ENCODE data around the gene EIF2AK3.
"Not testable (repeated sequence)": the region's sequence is repeated elsewhere in the genome, so short reads cannot be mapped to it uniquely, and the experiment has no call there.

EIF2AK3 gene

DNA sequence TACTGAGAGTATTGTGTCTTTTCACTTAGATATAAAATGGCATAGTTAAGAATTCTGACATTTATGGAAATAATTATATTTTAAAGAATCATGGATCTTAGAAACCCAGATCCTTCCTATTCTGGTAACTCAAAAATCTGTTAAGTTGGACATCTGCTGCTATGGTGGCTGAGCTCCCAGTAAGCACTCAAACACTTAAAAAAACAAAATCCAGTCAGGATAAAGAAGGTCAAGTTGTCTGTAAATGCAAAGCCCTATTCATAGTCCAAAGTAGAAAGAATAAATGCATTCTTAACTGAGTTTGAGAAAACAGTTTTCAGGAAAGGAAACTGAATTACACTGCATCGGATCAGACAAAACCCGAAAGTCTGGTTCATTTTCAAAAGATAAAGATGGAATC is 35.6 kb downstream of the EIF2AK3 start:
- no peak for DNase-seq

DNA sequence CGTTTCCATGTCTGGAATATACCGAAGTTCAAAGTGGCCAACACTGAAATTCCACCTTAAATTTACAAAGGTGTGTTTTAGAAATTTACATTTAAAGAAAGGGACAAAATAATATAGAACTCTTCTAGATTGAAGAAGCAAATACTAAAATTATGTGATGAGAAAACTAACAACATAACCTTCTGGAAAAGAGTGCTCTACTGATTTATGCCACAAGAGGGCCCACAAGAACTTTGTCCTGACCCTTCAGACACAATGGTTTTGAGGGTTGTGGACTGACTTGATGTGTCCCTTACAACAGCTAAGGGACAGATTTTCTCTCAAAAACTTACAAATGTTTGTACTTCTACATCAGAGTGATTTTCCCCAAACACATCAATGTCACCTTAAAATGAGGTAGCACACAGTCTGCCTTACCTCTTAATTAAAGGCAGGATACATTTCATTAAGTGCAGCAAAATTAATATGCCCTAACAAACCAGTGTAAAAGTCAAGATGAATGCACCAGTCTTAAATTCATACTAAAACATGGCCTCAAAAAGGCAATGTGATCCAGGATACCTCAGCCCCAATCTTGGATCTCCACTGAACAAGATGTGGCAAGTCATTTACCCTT is 36.2 kb downstream of the EIF2AK3 start:
- DNase-seq: peak; percentile 27 to 43

DNA sequence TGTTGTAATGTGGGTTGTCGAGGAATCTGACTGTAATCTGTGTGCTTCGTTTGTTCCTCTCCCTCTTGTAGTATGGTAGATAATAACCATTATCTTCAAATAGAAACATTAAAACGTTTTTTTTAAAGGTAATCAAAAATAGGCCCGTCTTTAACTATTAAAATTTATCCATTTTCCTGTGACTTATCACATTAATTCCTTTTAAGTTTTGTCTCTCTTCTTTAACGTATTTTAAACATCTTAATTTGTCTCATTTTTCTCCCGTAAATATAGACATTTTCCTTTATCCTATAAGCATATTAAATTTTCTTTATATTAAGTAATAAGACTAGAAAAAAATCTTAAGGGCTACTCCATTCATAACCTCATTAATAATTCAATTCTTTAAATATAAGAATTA is 41.3 kb downstream of the EIF2AK3 start:
- DNase-seq: no peak

DNA sequence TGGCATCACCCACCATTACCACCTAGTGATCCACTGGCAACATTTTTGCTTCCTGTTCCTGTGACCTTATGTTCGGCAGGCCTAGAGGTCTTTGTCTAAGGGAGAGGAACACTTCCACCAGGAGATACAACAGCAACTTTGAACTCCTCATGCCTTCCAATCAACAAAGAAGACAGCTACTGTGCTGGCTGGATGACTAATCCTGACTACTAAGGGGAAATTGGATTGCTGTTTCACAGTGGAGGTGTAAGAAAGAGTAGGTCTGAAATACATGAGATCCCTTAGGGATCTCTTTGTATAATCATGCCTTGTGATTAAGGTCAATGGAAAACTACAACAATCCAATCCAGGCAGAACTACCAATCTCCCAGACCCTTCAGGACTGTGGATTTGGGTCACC is 45.2 kb downstream of the EIF2AK3 start:
- no peak for DNase-seq

DNA sequence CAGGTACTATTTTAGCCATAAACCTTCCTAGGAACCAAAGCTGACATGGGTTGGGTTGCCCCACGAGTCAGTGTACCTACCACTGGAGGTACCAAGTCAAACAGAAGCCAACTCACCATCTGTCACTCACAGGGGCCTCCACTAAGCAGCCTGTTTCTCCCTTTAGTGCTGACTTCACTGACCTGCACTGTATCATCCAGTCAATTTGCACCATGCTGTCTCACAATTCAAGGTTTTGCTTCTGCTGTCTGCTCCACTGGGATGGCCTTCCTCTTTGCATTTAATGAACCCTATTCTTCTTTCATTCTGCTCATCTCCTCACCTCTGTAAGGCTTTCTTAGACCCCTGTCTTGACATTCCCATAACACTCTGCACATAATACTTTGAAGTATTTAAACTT is 47.2 kb downstream of the EIF2AK3 start:
- no peak for DNase-seq

DNA sequence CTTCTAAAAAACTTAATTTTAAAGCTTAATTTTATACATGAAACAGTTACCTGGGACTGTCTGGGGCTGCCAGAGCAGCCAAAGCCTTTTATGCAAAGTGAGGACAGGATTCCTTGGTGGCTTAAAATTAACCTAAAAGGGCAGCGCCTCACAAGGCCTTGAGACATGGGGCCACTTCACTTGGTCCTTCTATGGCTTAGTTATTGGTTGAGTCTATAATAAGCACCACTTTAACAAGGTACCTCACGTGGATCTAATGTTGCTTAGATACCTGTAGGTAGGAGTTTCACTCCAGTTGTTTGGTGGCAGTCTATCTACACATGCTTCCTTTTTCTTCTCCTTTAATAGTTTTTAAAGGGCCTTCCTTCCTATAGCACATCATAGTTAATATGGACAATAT is 51.6 kb downstream of the EIF2AK3 start:
- DNase-seq: no peak

DNA sequence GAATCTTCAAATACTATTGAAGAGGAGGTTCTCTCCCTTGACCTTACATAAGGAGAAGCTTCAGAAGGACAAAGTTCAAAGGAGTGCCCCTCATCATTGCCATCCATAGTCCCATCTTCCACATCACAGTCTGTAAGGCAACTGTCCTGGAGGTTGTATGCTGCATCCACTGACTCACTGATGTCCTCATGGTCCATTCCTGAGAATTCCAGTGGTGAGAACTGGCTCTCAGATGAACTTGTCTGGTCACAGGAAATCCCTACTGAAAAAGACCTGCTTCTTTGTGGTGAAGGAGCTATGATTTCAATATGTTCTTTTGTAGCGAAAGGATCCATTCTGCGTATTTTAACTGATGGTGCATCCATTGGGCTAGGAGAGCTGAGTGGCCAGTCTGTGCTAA is 52.2 kb downstream of the EIF2AK3 start:
- no peak for DNase-seq

DNA sequence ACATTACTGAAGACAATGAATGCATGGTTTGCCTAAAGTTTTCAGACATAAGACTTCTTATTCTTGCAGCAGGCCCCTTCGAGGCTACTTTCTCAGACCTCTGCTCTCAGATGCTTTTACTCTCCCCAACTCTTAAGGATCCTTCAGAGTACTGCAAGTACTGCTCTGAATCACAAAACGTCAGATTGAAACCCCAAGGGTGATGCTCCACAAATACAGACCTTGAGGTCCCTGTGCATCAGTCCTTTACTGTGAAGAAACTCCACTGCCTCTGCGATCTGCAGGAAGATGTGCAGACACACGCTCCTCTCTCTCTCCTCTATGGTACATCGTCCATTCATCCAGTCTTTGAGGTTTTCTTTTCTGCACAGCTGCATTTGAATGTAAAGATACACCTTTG is 52.8 kb downstream of the EIF2AK3 start:
- DNase-seq: no peak

DNA sequence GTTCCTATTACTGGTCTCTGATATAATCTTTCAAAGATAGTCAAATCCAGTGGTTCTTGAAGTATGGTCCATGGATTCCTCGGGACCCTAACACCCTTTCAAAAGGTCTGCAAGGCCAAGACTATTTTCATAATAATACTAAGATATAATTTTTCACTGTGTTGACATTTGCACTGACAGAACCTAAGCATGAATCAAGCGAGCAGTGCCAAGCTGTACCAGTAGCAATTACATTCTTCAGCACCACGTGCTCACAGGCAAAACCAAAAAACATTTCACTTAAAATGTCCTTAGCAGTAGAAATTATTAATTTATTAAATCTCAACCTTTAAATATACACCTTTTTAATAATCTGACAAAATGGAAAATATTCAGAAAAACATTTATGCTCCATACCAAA is 59.1 kb downstream of the EIF2AK3 start:
- no peak for DNase-seq

DNA sequence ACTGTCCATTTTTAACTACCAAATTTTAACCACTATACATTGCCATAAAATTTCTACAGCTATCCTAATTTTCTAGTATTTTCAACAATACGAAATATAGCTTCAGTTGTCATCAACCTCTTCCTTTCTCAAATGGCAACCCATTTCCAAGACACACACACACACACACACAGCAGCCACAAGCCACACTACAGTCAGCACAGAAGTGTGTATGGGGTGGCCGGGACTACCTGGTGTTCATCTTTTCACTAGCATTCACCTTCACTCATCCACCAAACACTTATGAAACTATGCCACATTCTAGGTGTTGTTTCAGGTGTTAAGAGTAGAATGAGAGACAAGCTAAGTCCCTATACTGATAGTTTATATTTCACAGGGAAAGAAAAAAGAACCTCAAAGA is 62.9 kb downstream of the EIF2AK3 start:
- DNase-seq: no peak

DNA sequence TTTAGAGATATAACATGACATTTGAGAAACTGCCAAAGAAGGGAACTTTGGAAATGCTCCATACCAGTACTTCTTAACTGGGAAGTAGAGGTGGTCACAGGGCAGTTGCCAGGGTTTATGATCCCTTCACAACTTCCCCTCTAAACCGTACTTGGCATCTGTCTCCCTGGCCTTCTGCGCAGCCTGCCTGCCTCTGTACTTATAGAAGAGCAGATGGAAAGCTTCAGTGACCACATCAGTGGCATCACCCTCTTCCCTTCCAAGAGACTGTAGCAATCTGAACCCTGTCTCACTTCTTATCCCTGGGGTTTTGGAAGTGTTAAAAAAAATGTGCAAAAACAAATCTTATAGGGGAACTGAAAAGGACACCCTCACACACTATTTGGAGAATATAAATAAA is 64.1 kb downstream of the EIF2AK3 start:
- no peak for DNase-seq

DNA sequence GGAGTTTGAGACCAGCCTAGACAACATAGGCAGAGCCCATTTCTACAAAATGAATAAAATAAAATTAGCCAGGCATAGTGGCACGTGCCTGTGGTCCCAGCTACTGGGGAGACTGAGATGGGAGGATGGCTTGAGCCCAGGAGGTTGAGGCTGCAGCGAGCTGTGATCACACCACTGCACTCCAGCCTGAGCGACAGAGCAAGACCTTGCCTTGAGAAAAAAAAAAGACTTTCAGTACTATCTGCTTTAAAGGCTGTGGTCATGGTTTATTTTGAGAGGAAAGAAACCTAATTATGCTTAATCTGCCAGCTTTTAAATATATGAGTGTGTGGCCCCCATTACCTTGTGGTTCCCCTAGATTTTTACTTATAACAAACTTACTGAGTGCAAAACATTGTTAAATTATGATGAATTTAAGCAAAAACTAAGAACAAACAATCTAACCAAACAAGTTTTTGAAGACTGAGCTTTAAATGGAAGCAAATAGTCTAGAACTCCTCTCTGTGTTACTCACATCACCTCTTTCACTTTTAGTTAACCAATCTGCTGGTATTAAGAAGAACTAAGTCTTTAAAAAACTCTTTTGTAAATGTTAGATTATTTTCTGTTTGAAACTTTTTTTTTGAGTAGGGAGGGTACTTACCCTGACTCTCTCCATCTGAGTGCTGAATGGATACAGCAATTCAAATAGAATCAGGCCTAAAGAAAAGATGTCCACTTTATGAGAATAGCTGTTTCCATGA is 65.4 kb downstream of the EIF2AK3 start:
- no peak for DNase-seq

DNA sequence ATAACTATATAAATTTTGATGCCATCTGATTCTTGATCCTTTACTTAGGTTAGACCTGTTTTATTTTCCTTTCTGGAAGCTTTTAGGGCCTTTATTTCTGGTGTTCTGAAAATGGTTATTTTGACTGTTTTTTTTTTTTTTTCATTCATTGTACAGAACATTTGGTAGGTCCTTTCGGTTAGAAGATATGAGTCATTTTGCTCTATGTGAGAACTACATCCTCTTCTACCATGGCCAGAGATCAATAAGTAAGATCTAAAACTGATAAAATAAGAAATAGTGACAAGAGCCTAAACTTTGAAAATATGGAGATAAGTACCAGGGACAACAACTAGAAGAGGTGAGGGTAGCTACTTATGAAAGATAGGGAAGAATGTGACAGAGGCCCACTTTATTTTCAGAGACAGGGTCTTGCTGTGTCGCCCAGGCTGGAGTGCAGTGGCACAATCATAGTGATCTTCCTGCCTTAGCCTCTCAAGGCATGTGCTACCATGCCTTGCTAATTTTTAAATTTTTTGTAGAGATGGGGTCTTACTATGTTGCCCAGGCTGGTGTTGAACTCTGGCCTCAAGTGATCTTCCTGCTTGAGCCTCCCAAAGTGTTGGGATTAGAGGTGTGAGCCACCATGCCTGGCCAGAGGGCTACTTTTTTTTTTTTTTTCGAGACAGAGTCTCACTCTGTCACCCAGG is 66.5 kb downstream of the EIF2AK3 start:
- no peak for DNase-seq

DNA sequence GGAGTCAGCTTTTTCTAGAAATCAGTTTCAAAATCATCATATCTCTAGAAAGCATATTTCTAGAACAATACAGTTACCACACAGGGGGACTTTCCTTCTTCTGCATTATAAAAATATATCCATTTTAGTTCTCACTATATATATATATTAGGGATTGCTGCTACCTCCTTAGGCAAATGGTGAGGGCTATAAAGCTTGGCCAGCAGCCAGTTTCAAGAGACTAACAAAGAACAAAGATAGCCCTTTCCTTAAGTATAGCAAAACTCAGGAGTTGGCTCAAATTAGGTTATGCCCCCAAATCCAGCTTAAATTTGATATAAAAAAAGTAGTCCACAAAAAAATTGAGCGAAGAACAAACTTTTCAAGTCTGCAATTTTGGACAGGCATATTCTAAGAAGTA is 70.0 kb downstream of the EIF2AK3 start:
- no peak for DNase-seq

DNA sequence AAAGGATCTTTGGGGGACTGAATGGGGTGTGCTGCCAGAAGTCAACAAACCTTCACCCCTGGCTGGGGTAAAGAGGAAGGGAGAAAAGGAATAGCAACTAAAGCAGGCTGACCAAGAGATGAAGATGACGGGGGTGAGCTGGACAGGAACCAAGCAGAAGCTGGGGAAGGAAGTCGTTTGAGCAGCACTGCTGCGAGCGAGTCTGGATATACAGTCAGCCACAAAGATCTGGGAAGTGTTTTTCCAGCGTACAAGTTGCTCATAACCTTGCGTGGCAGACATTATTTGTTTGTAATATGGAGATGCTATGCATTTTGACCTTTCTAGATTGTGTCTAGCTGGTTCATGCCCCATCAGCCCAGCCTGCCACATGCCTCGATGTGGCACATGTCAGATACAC is 71.2 kb downstream of the EIF2AK3 start:
- DNase-seq: no peak

DNA sequence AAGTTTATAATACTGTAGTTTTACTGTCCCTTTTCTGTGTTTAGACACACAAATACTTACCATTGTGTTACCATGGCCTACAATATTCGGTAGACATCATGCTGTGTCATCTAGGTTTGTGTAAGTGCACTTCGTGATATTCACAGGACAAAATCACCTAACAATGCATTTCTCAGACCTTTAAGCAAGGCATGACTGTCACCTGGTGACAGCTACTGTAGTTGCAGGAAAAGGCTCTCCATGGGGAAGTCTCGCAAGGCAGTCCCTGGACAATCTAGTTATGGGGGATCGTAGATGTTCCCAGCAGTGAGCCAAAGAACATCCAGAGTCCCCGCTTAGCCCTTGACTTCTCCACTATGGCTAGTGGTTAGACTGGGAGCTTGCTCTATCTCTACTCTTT is 73.1 kb downstream of the EIF2AK3 start:
- no peak for DNase-seq

DNA sequence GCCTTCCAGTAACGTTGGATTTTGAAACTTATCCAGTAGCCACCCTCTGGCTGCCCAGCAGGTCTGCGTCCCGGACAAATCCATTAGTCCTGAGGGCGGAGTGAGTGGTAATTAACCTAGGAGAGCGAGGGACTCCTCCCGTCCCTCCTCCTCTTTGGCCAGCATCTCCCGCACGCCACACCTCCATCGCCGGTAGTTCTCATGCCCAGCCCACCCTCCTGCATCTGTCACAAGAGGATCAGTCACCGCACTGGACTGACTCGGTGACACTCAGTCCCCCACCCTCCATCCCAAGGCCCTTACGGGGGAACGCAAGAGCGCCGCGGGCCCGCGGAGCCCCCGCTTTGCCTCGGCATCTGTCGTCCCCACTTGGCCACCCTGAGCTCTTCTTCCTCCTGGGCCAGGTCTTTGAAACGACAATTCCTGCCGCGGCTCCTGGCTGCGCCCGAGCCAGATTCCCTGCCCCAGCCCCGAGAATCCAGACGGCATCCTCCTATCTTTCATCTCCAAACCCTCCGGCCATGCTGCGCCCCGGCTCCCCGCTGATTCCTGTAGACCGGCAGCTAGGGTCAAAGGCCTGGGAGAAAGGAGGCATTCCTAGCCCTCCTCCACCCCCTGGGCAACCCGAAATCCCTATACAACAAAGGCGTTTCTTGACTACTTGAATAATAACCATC is 77.5 kb downstream of the EIF2AK3 start:
- DNase-seq: no peak

DNA sequence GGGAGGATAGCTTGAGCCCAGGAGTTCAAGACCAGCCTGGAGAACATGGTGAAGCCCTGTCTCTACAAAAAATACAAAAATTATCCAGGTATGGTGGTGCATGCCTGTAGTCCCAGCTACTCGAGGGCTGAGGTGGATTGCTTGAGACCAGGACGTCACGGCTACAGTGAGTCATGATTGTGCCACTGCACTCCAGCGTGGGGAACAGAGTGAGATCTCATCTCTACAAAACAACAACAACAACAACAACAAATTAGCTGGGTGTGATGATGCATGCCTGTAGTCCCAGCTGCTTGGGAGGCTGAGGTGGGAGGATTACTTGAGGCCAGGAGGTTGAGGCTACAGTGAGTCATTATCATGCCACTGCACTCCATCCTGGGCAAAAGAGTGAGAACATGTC is 81.0 kb downstream of the EIF2AK3 start:
- DNase-seq: not testable (repeated sequence)

DNA sequence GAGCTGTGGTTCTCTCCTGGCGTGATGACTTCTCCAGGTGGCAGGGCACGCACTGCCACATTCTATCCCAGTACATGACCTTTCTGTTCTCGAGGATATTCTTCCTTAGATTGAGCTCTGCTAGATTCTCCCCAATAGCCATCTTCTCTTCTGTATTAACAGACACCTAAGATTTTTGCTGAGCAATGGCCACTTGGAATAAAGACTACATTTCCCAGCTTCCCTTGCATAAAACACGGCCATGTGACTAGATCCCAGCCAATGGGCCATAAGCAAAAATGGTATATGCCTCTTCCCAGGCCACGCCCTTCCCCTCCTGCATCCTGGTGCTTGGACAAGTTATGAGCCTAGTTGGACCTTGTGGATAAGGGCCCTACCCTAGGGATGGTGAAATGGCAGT is 82.1 kb downstream of the EIF2AK3 start:
- no peak for DNase-seq

DNA sequence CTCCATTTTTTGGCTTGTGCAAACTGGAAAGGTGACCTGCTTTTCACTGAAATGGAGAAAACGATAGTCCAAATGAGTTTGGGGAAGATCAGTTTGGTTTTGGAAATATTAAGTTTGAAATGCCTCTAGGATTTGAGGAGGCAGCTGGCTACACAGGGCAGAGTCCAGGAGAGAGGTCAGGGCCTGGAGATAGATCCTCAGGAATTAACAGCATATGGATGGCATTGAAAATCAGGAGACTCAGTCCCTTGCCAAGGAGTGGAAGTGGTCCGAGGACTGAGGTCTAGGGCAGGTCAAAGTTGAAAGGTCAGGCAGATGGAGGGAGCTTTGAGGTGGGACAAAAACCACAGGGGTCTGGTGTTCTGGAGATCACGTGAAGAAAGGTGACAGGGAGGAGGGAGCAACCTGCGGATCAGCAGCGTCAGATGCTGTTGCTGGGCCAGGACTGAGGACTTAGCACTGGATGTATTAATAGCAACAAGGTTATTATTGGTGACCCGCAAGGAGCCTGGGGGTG is 83.7 kb downstream of the EIF2AK3 start:
- DNase-seq: no peak

DNA sequence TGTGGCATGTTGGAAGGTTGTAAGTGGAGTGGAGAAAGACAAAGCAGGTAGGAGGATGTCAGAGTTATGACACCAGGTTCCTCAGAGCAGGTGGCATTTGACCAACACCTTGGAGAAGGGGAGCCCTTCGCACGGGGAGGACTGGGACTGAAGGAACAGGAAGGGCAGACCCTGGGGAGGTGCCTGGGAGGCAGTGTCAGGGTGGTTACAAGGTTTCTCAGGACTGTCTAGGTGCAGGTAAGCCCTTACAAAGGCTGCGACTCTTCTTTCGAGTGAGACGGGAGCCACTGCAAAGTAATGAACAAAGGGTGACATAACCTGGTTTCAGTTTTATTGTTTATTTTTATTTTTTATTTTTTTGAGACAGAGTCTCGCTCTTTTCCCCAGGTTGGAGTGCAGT is 84.6 kb downstream of the EIF2AK3 start:
- DNase-seq: no peak

DNA sequence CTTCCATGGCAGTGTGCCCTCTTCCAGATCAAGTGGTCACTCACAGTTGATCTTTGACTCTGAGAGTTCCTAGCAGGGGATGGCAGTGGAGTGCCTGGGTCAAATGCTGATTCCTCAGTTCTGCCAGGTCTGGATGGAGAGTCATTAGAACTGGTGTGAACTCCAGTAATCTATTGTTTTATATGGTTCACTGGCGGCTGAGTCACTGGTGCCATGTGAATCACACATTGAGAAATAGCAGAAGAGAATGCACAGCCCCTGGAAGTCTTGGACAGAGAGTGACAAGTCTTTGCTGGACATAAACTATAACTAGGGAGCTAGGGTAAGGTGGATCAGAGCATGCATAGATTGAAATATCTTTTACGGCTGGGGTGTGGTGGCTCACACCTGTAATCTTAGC is 86.9 kb downstream of the EIF2AK3 start:
- no peak for DNase-seq

DNA sequence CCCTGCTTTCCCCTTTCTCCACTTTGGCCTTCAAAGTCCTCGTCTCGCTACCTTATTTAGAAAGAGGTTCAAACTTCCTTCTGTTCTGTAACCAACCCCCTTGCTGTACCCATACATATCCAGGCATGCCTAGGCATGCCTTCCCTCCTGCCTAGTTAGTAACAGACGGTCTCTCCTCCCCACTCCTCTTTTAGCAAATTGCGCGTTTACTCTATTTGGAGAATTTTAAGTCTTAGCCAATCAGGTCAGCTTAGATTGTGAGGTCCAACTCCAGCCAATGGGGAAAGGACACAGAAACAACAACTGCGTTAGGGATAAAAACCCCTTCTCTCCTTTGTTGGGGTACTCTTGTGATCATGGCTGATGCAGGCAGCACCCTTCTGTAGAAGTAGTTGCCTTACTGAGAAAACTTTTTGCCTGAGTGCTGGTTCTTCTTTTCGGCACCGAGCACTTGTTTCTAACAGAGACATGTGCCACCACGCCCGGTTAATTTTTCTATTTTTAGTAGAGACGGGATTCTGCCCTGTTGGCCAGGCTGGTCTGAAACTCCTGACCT is 88.8 kb downstream of the EIF2AK3 start:
- DNase-seq: no peak

Measured in stimulated activated CD4-positive, alpha-beta T cell treated with anti-CD3 and anti-CD28 coated beads, Interleukin-2, amount 100 ng/mL, for 48 hours (primary cell).